Glutamatergic neuron (in vitro differentiated cells): ENCODE results near the gene MOGAT1. TPM values are rescaled to one million over a fixed set of nuclear protein-coding genes. Genes with fewer than 3 reads are reported as not detected.
A peak's percentile ranks its signal among the peaks of the same experiment; 100 is the strongest.

Source experiments
- DNase-seq: peaks from one replicate; pipeline ENCODE4 v3.0.0; 2022
- H3K27ac Mint-ChIP-seq: one replicate; pipeline ENCODE4 v1.8.0; 2020; ENCODE audit warnings: mild to moderate bottlenecking, mixed read lengths, inconsistent platforms; ENCODE audit not compliant: unreplicated experiment
- H3K27me3 Mint-ChIP-seq: one replicate; pipeline ENCODE4 v1.8.0; 2020; ENCODE audit warnings: mild to moderate bottlenecking, moderate library complexity, mixed read lengths, inconsistent platforms; ENCODE audit not compliant: unreplicated experiment
- H3K36me3 Mint-ChIP-seq: one replicate; pipeline ENCODE4 v1.8.0; 2020; ENCODE audit warnings: mild to moderate bottlenecking, mixed read lengths, inconsistent platforms; ENCODE audit not compliant: unreplicated experiment
- H3K4me1 Mint-ChIP-seq: one replicate; pipeline ENCODE4 v1.8.0; 2020; ENCODE audit warnings: mild to moderate bottlenecking, low read depth, mixed read lengths, inconsistent platforms; ENCODE audit not compliant: unreplicated experiment
- H3K4me3 Mint-ChIP-seq: one replicate; pipeline ENCODE4 v1.8.0; 2020; ENCODE audit warnings: mild to moderate bottlenecking, mixed read lengths, inconsistent platforms; ENCODE audit not compliant: unreplicated experiment
- H3K9me3 Mint-ChIP-seq: one replicate; pipeline ENCODE4 v1.8.0; 2020; ENCODE audit warnings: mild to moderate bottlenecking, moderate library complexity, mixed read lengths, inconsistent platforms; ENCODE audit not compliant: unreplicated experiment
- CTCF ChIP-seq: fragments of 200-600 bp; sonication (generic); IDR thresholded peaks from one replicate; pipeline ENCODE4 v1.5.0; 2021; ENCODE audit not compliant: partially characterized antibody, unreplicated experiment
- total RNA-seq: library from RNA; stranded (reverse); fragmentation: NEBNext Ultra II Directional; extraction: Animal tissue kit (Norgen Biotek cat#: 25700); gene quantifications from one replicate; pipeline ENCODE4 v1.2.1, GENCODE V29; 2021; ENCODE audit not compliant: unreplicated experiment

The MOGAT1 gene
- total RNA-seq, 1 donor from 2014 or later, result not detected

- no peak overlapping the region for H3K27ac Mint-ChIP-seq
- no peaks in the 10 kb centered on the region for H3K4me1 Mint-ChIP-seq
- no peak for TF ChIP-seq CTCF
- no peak overlapping the region for H3K4me3 Mint-ChIP-seq
- peaks cover 8% of the 10 kb centered on the region for H3K36me3 Mint-ChIP-seq
- no peak for DNase-seq
- peaks cover 3% of the 10 kb centered on the region for H3K27me3 Mint-ChIP-seq
- H3K9me3 Mint-ChIP-seq, result peaks cover 2% of the 10 kb centered on the region
Observed at GRCh38 chr2:222724208-222724607, 52.8 kb downstream of the MOGAT1 start.

- Mint-ChIP-seq H3K9me3 (peaks cover 2% of the 10 kb centered on the region), H3K27me3 (peaks cover 5% of the 10 kb centered on the region), H3K4me3 (no peak overlapping the region), H3K4me1 (peaks cover 11% of the 10 kb centered on the region), H3K36me3 (no peaks in the 10 kb centered on the region), H3K27ac (no peak overlapping the region)
- no peak for DNase-seq
- no peak for TF ChIP-seq CTCF
Observed at GRCh38 chr2:222728621-222729020, 57.2 kb downstream of the MOGAT1 start.

GRCh38 chr2:222730366-222730999, 59.0 kb downstream of the MOGAT1 start:
- Mint-ChIP-seq H3K27me3 (peaks cover 5% of the 10 kb centered on the region), H3K9me3 (peaks cover 2% of the 10 kb centered on the region), H3K27ac (no peak overlapping the region), H3K4me3 (no peak overlapping the region), H3K36me3 (no peaks in the 10 kb centered on the region), H3K4me1 (peaks cover 11% of the 10 kb centered on the region)
- no peak for TF ChIP-seq CTCF
- peak; percentile 16 for DNase-seq

- TF ChIP-seq CTCF, result no peak
- Mint-ChIP-seq H3K4me1 (peaks cover 11% of the 10 kb centered on the region), H3K36me3 (no peaks in the 10 kb centered on the region), H3K27me3 (peaks cover 5% of the 10 kb centered on the region), H3K4me3 (no peak overlapping the region), H3K9me3 (peaks cover 2% of the 10 kb centered on the region), H3K27ac (no peak overlapping the region)
- no peak for DNase-seq
Observed at GRCh38 chr2:222731201-222731621, 59.8 kb downstream of the MOGAT1 start.

DNA sequence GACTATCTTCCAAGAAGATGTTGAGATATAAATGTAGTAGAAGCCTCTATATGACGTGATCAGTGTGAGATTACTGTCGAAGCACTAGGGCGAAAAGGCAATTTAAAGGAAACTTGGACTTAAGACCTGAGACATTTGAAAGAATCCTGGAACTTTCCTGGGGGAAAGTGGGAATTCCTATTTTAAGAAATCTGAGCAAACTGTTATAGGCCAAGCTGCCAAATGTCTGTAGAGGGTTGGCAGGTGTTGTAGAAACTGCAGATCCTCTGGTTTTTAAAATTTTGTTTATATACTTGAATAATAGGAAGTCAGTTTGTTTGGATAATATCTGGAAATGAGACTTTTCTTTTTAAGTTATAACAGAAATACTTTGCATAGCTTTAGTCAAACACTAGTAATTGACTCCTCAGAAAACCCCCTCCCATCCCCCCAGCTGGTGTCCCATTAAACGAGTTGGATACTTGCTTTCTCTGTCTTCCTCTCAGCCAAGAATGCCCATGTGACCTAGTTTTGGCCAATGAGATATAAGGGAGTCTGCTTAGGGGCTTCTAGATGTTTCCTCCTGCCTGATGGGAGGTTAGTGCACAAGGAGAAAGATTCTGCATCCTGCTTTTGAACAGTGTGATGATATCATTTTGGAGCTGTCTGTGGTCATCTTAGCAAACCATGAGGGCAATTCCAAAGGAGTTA, 61.2 kb downstream of the MOGAT1 start:
- Mint-ChIP-seq H3K27ac (no peak overlapping the region), H3K9me3 (no peaks in the 10 kb centered on the region), H3K4me3 (no peak overlapping the region), H3K36me3 (no peaks in the 10 kb centered on the region), H3K4me1 (peaks cover 11% of the 10 kb centered on the region), H3K27me3 (peaks cover 2% of the 10 kb centered on the region)
- DNase-seq, result no peak
- no peak for TF ChIP-seq CTCF
